Natural killer cell treated with Interleukin-12 subunit alpha and Interleukin-12 subunit beta and Interleukin-15 and Interleukin-18, amount 100 ng/mL, for 72 hours (primary cell): ENCODE measurements around the gene C1orf52. TPM values are rescaled to one million over a fixed set of nuclear protein-coding genes. Genes with fewer than 3 reads are reported as not detected.

Experiments used
- ATAC-seq, 2 donors: fragments of 150-1000 bp; cut with Tn5 transposase in 1 of 2; sonication (Bioruptor Pico), chemical (Tn5 transposase) in 1 of 2; 2 replicates each; pipeline ENCODE4 v1.10.0; 2021
- DNase-seq: peaks from one replicate; pipeline ENCODE4 v3.0.0; 2022; ENCODE audit warnings: low spot score
- H3K27ac Mint-ChIP-seq, 2 donors: 1 replicate in 1 of 2; 2 replicates in 1 of 2; pipeline ENCODE4 v1.8.0; 2022; ENCODE audit warnings: mixed read lengths in 2 of 2, mild to moderate bottlenecking in 1 of 2, moderate library complexity in 1 of 2
- H3K27me3 Mint-ChIP-seq, 2 donors: 1 replicate in 1 of 2; 2 replicates in 1 of 2; pipeline ENCODE4 v1.8.0; 2022; ENCODE audit warnings: mixed read lengths in 2 of 2
- H3K36me3 Mint-ChIP-seq: one replicate; pipeline ENCODE4 v1.8.0; 2022; ENCODE audit warnings: mixed read lengths
- H3K4me1 Mint-ChIP-seq, 2 donors: 1 replicate in 1 of 2; 2 replicates in 1 of 2; pipeline ENCODE4 v1.8.0; 2022; ENCODE audit warnings: low read depth in 2 of 2, mixed read lengths in 2 of 2, mild to moderate bottlenecking in 1 of 2
- H3K4me3 Mint-ChIP-seq: one replicate; pipeline ENCODE4 v1.8.0; 2022; ENCODE audit warnings: mixed read lengths
- H3K9me3 Mint-ChIP-seq: 2 replicates; pipeline ENCODE4 v1.8.0; 2022; ENCODE audit warnings: mixed read lengths
- total RNA-seq, 2 donors: library from RNA; stranded (reverse); gene quantifications; one replicate each; pipeline ENCODE4 v1.2.3, GENCODE V29; 2022

C1orf52 gene
- total RNA-seq, result 10 to 100 TPM; 28.6 to 29.6 TPM

GRCh38 chr1:85259118-85259911, at the start of gene C1orf52:
C1orf52 (minus strand) TSS chr1:85259662; CDS start chr1:85259633, 29 bp downstream.
- peaks cover 24% of the 10 kb centered on the region in 2 donors for H3K4me1 Mint-ChIP-seq
- H3K27me3 Mint-ChIP-seq, result no peaks in the 10 kb centered on the region
- ATAC-seq (peak; percentile 100), DNase-seq (peak; percentile 95)
- peak within 1 kb of the TSS; percentile 96 for H3K4me3 Mint-ChIP-seq
- H3K27ac Mint-ChIP-seq, result peak within 1 kb of the TSS; percentile 87 to 93
- H3K9me3 Mint-ChIP-seq, result no peaks in the 10 kb centered on the region
- peaks cover 17% of the 10 kb centered on the region for H3K36me3 Mint-ChIP-seq

- Mint-ChIP-seq H3K9me3 (no peaks in the 10 kb centered on the region), H3K36me3 (no peaks in the 10 kb centered on the region), H3K27ac (no peak overlapping the region), H3K4me3 (no peak overlapping the region), H3K4me1 (peaks cover 2 to 4% of the 10 kb centered on the region in 2 donors), H3K27me3 (peaks cover 64 to 68% of the 10 kb centered on the region in 2 donors)
- ATAC-seq, result no peak
- no peak for DNase-seq
These were observed 49.4 kb upstream of the C1orf52 start for GRCh38 chr1:85308833-85309350.

- H3K36me3 Mint-ChIP-seq, result no peaks in the 10 kb centered on the region
- DNase-seq (no peak), ATAC-seq (peak; percentile 59 to 77)
- H3K4me3 Mint-ChIP-seq, result no peak overlapping the region
- H3K27ac Mint-ChIP-seq, result no peak overlapping the region
- peaks cover 2 to 4% of the 10 kb centered on the region in 2 donors for H3K4me1 Mint-ChIP-seq
- H3K9me3 Mint-ChIP-seq, result no peaks in the 10 kb centered on the region
- H3K27me3 Mint-ChIP-seq, result peaks cover 59 to 69% of the 10 kb centered on the region in 2 donors
These were observed 48.7 kb upstream of the C1orf52 start for GRCh38 chr1:85307987-85308832.

- no peak for ATAC-seq
- Mint-ChIP-seq H3K27me3 (peaks cover 64 to 74% of the 10 kb centered on the region in 2 donors), H3K9me3 (no peaks in the 10 kb centered on the region), H3K36me3 (no peaks in the 10 kb centered on the region), H3K4me1 (peaks cover 2 to 4% of the 10 kb centered on the region in 2 donors), H3K4me3 (no peak overlapping the region), H3K27ac (no peak overlapping the region)
- DNase-seq, result no peak
These were observed 46.8 kb upstream of the C1orf52 start for GRCh38 chr1:85306236-85306635.

- H3K36me3 Mint-ChIP-seq, result no peaks in the 10 kb centered on the region
These were observed 44.1 kb upstream of the C1orf52 start for GRCh38 chr1:85303440-85304162.

GRCh38 chr1:85300140-85300539, 40.7 kb upstream of the C1orf52 start:
- no peak overlapping the region for H3K27ac Mint-ChIP-seq
- no peak overlapping the region for H3K4me3 Mint-ChIP-seq
- DNase-seq (no peak), ATAC-seq (no peak)
- peaks cover 35 to 56% of the 10 kb centered on the region in 2 donors for H3K27me3 Mint-ChIP-seq
- no peaks in the 10 kb centered on the region for H3K36me3 Mint-ChIP-seq
- H3K9me3 Mint-ChIP-seq, result no peaks in the 10 kb centered on the region
- H3K4me1 Mint-ChIP-seq, result peaks cover 26 to 29% of the 10 kb centered on the region in 2 donors

More at GRCh38 chr1:85303440-85304162, 44.1 kb upstream of the C1orf52 start:
- Mint-ChIP-seq H3K4me3 (no peak overlapping the region), H3K27me3 (peaks cover 51 to 68% of the 10 kb centered on the region in 2 donors), H3K9me3 (no peaks in the 10 kb centered on the region), H3K4me1 (peaks cover 11 to 12% of the 10 kb centered on the region in 2 donors), H3K27ac (no peak overlapping the region)
- DNase-seq (no peak), ATAC-seq (no peak)

- ATAC-seq (peak; percentile 99), DNase-seq (peak; percentile 85)
- Mint-ChIP-seq H3K4me1 (peaks cover 26 to 29% of the 10 kb centered on the region in 2 donors), H3K36me3 (no peaks in the 10 kb centered on the region), H3K27me3 (peaks cover 41 to 48% of the 10 kb centered on the region in 2 donors), H3K9me3 (no peaks in the 10 kb centered on the region), H3K4me3 (peak overlapping the region; percentile 69), H3K27ac (peak overlapping the region; percentile 53 to 59)
These were observed 38.6 kb upstream of the C1orf52 start for GRCh38 chr1:85297855-85298629.

GRCh38 chr1:85297538-85297854, 38.0 kb upstream of the C1orf52 start:
- peaks cover 42 to 46% of the 10 kb centered on the region in 2 donors for H3K27me3 Mint-ChIP-seq
- peak overlapping the region; percentile 53 to 59 for H3K27ac Mint-ChIP-seq
- ATAC-seq, result no peak

GRCh38 chr1:85296980-85297379, 37.5 kb upstream of the C1orf52 start:
- no peaks in the 10 kb centered on the region for H3K9me3 Mint-ChIP-seq
- no peak for DNase-seq
- peak overlapping the region; percentile 69 for H3K4me3 Mint-ChIP-seq
- ATAC-seq, result no peak
- H3K4me1 Mint-ChIP-seq, result peaks cover 26 to 29% of the 10 kb centered on the region in 2 donors
- peak overlapping the region; percentile 36 to 59 for H3K27ac Mint-ChIP-seq
- no peaks in the 10 kb centered on the region for H3K36me3 Mint-ChIP-seq
- peaks cover 40 to 43% of the 10 kb centered on the region in 2 donors for H3K27me3 Mint-ChIP-seq

More at GRCh38 chr1:85297538-85297854, 38.0 kb upstream of the C1orf52 start:
- Mint-ChIP-seq H3K36me3 (no peaks in the 10 kb centered on the region), H3K9me3 (no peaks in the 10 kb centered on the region), H3K4me1 (peaks cover 26 to 29% of the 10 kb centered on the region in 2 donors), H3K4me3 (peak overlapping the region; percentile 69)
- DNase-seq, result no peak

- H3K4me1 Mint-ChIP-seq, result peaks cover 26 to 29% of the 10 kb centered on the region in 2 donors
- no peak for DNase-seq
- no peak for ATAC-seq
- H3K4me3 Mint-ChIP-seq, result no peak overlapping the region
- no peaks in the 10 kb centered on the region for H3K9me3 Mint-ChIP-seq
- H3K27me3 Mint-ChIP-seq, result peaks cover 40 to 45% of the 10 kb centered on the region in 2 donors
- H3K36me3 Mint-ChIP-seq, result no peaks in the 10 kb centered on the region
- H3K27ac Mint-ChIP-seq, result no peak overlapping the region
These were observed 36.2 kb upstream of the C1orf52 start for GRCh38 chr1:85295654-85296053.

GRCh38 chr1:85295006-85295431, 35.6 kb upstream of the C1orf52 start:
- H3K36me3 Mint-ChIP-seq, result no peaks in the 10 kb centered on the region
- DNase-seq (no peak), ATAC-seq (no peak)
- peaks cover 26 to 29% of the 10 kb centered on the region in 2 donors for H3K4me1 Mint-ChIP-seq
- H3K27me3 Mint-ChIP-seq, result peaks cover 44 to 51% of the 10 kb centered on the region in 2 donors
- H3K9me3 Mint-ChIP-seq, result no peaks in the 10 kb centered on the region
- no peak overlapping the region for H3K27ac Mint-ChIP-seq
- H3K4me3 Mint-ChIP-seq, result no peak overlapping the region

GRCh38 chr1:85290826-85291225, 31.4 kb upstream of the C1orf52 start:
- ATAC-seq (no peak), DNase-seq (no peak)
- peaks cover 42 to 43% of the 10 kb centered on the region in 2 donors for H3K27me3 Mint-ChIP-seq
- no peak overlapping the region for H3K27ac Mint-ChIP-seq
- no peak overlapping the region for H3K4me3 Mint-ChIP-seq
- no peaks in the 10 kb centered on the region for H3K36me3 Mint-ChIP-seq
- H3K4me1 Mint-ChIP-seq, result no peaks in the 10 kb centered on the region
- no peaks in the 10 kb centered on the region for H3K9me3 Mint-ChIP-seq
